SK-N-MC (cell line): ENCODE data around the gene CYTH1.

Source experiments
- DNase-seq: peaks from one replicate; pipeline ENCODE4 v3.0.0-alpha.2; 2011; ENCODE audit warnings: low read depth, low spot score
- H3K27ac ChIP-seq: fragments of 200-600 bp; sonication (generic); 2 replicates; pipeline ENCODE4 v1.5.1; 2016; ENCODE audit warnings: mixed run types
- H3K36me3 ChIP-seq: fragments of 200-600 bp; sonication (generic); 2 replicates; pipeline ENCODE4 v1.6.1; 2017; ENCODE audit warnings: antibody characterized with exemption, low read length, mixed read lengths; ENCODE audit not compliant: insufficient read depth
- H3K4me3 ChIP-seq: fragments of 200-600 bp; sonication (generic); 2 replicates; pipeline ENCODE4 v1.5.1; 2016
- H3K9ac ChIP-seq: fragments of 200-600 bp; sonication (generic); 2 replicates; pipeline ENCODE4 v1.8.0; 2017; ENCODE audit warnings: mixed run types, mixed read lengths; ENCODE audit not compliant: insufficient read length
- H3K9me3 ChIP-seq: fragments of 200-600 bp; sonication (generic); 2 replicates; pipeline ENCODE4 v1.6.1; 2017; ENCODE audit warnings: low read depth, mild to moderate bottlenecking, antibody characterized with exemption, low read length, moderate library complexity, mixed read lengths
- EZH2 ChIP-seq: fragments of 200-600 bp; sonication (generic); IDR thresholded peaks from one replicate; pipeline ENCODE4 v1.6.1; 2017; ENCODE audit warnings: antibody characterized with exemption
- FOXP2 ChIP-seq: optimal IDR thresholded peaks from 2 replicates; pipeline ENCODE3; 2011; ENCODE audit warnings: mild to moderate bottlenecking, moderate library complexity; ENCODE audit not compliant: insufficient read depth; ENCODE audit errors: extremely low read length, control extremely low read depth
- POLR2AphosphoS5 ChIP-seq: IDR thresholded peaks from 2 replicates; pipeline ENCODE4 v1.6.1; 2012; ENCODE audit warnings: mild to moderate bottlenecking, low read depth, low read length, borderline replicate concordance

Gene CYTH1

GRCh38 chr17:78697122-78697521 lies 85.0 kb downstream of the CYTH1 start:
- Histone ChIP-seq H3K9me3 (no peaks in the 10 kb centered on the region), H3K36me3 (peaks cover 35% of the 10 kb centered on the region), H3K27ac (no peak overlapping the region), H3K4me3 (no peak overlapping the region), H3K9ac (no peak overlapping the region)
- no peak for TF ChIP-seq EZH2
- no peak for TF ChIP-seq POLR2AphosphoS5
- TF ChIP-seq FOXP2, result no peak
- DNase-seq, result no peak

- DNase-seq, result no peak
- no peak for TF ChIP-seq EZH2
- no peak for TF ChIP-seq FOXP2
- TF ChIP-seq POLR2AphosphoS5, result no peak
- H3K4me3 ChIP-seq, result no peak overlapping the region
- H3K27ac ChIP-seq, result no peak overlapping the region
- H3K9me3 ChIP-seq, result no peaks in the 10 kb centered on the region
- H3K36me3 ChIP-seq, result peaks cover 29% of the 10 kb centered on the region
- H3K9ac ChIP-seq, result no peak overlapping the region
Observed at GRCh38 chr17:78696016-78696982, 85.8 kb downstream of the CYTH1 start.

DNA sequence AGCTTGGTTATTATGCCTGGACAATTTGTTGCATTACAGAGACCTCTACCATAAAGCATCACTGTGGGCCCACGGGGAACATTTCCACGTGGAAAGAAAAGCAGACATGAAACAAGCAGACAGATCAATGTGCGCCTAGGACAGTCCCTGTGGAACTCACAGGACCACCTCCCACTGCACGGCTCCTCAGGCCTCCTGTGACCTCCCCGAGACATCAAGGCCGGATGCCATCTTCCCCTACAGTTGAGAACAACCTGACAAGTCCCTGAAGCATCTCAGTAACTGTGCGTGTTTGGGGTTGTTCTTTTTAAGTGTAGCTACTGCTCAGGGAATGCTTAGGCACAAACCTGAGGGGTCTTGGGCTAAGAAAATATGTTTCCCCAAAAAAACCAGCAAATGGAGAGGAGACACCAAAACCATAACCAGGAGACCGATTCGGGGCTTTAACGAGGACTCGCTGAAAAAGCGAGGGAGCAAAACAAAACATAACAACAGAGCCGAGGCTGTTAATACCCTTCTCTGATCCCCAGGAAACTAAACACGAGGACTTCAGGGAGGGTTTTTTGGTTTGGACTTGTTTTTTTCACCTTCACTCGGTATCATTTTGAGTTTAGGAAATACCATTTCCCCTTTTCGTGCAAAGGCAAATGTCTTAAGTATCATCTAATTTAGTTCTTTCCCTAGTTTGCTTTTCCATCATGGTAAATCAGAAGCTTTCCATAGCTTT lies 87.1 kb downstream of the CYTH1 start:
- H3K36me3 ChIP-seq, result peaks cover 26% of the 10 kb centered on the region
- no peak overlapping the region for H3K4me3 ChIP-seq
- H3K9ac ChIP-seq, result no peak overlapping the region
- no peaks in the 10 kb centered on the region for H3K9me3 ChIP-seq
- DNase-seq, result no peak
- H3K27ac ChIP-seq, result no peak overlapping the region
- TF ChIP-seq EZH2, result no peak
- TF ChIP-seq FOXP2, result no peak
- no peak for TF ChIP-seq POLR2AphosphoS5

- TF ChIP-seq FOXP2 (no peak), EZH2 (no peak), POLR2AphosphoS5 (no peak)
- H3K36me3 ChIP-seq, result peaks cover 16% of the 10 kb centered on the region; the same call in 1 of the 2 replicates
- no peaks in the 10 kb centered on the region for H3K9me3 ChIP-seq
- H3K4me3 ChIP-seq, result no peak overlapping the region
- DNase-seq, result no peak
- H3K9ac ChIP-seq, result no peak overlapping the region
- H3K27ac ChIP-seq, result no peak overlapping the region
Observed at GRCh38 chr17:78693346-78694083, 88.6 kb downstream of the CYTH1 start.

- H3K27ac ChIP-seq, result no peak overlapping the region
- DNase-seq, result no peak
- TF ChIP-seq POLR2AphosphoS5, result no peak
- TF ChIP-seq FOXP2, result no peak
- TF ChIP-seq EZH2, result no peak
- H3K4me3 ChIP-seq, result no peak overlapping the region
- H3K9ac ChIP-seq, result no peak overlapping the region
- peaks cover 15% of the 10 kb centered on the region; the same call in 1 of the 2 replicates for H3K36me3 ChIP-seq
- no peaks in the 10 kb centered on the region for H3K9me3 ChIP-seq
Observed at GRCh38 chr17:78692460-78693010, 89.5 kb downstream of the CYTH1 start.

DNA sequence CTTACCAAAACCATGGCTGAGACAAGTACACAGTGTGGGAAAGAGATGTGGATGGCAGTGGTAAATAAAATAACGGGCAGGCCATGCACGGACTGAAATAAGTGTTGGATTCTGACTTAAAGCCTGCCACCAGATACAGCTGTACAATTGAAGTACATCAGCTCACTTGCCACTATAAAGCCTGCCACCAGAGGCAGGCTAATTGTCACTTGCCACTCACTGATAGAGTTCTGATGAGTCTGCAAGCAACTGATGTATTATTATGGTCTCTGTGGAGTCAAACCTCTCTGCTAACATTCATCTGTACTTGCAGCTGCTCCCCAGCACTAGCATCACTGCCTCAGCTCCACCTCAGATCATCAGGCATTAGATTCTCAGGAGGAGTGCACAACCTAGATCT lies 93.0 kb downstream of the CYTH1 start:
- Histone ChIP-seq H3K27ac (no peak overlapping the region), H3K4me3 (no peak overlapping the region), H3K9ac (no peak overlapping the region), H3K36me3 (peaks cover 11% of the 10 kb centered on the region; the same call in 1 of the 2 replicates), H3K9me3 (no peaks in the 10 kb centered on the region)
- TF ChIP-seq POLR2AphosphoS5 (no peak), FOXP2 (no peak), EZH2 (no peak)
- DNase-seq, result no peak

DNA sequence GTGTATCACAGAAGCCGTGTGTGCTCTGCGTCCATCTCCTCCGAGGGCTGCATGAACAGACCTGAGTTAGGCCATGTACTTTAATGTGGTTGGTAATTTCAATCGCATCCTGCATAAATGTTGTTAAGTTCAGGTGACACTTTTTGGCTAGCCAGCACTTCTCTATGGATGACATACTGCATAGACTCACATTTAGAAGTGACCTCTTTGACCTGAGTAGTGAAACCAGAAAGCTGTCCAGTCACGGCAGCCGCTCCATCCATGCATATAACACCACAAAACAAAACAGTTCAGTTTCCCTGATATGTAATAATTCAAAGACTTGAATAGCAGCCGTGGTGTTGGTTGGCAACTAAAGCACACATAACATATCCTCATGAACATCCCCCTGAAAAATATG lies 94.1 kb downstream of the CYTH1 start:
- DNase-seq, result no peak
- TF ChIP-seq EZH2, result no peak
- TF ChIP-seq POLR2AphosphoS5, result no peak
- TF ChIP-seq FOXP2, result no peak
- H3K9me3 ChIP-seq, result no peaks in the 10 kb centered on the region
- H3K27ac ChIP-seq, result no peak overlapping the region
- H3K9ac ChIP-seq, result no peak overlapping the region
- peaks cover 11% of the 10 kb centered on the region; the same call in 1 of the 2 replicates for H3K36me3 ChIP-seq
- H3K4me3 ChIP-seq, result no peak overlapping the region

- no peak overlapping the region for H3K27ac ChIP-seq
- no peaks in the 10 kb centered on the region for H3K9me3 ChIP-seq
- no peak overlapping the region for H3K9ac ChIP-seq
- no peak for DNase-seq
- no peak overlapping the region for H3K4me3 ChIP-seq
- H3K36me3 ChIP-seq, result peaks cover 10% of the 10 kb centered on the region; the same call in 1 of the 2 replicates
- TF ChIP-seq POLR2AphosphoS5, result no peak
- no peak for TF ChIP-seq EZH2
- no peak for TF ChIP-seq FOXP2
Observed at GRCh38 chr17:78687125-78687524, 94.9 kb downstream of the CYTH1 start.
